Skeletal muscle cell (primary cell): ENCODE results near the gene PDE3A.

Experiments
- DNase-seq: peaks from one replicate; pipeline ENCODE4 v3.0.0-alpha.2; 2010; ENCODE audit warnings: low read depth
- H3K4me3 ChIP-seq: 2 replicates; pipeline ENCODE4 v1.5.1; 2011; ENCODE audit warnings: low read depth, mild to moderate bottlenecking, control low read depth, low read length, moderate library complexity

PDE3A gene

GRCh38 chr12:20477255-20477654, 108.9 kb downstream of the PDE3A start:
- DNase-seq = no peak
- no peak overlapping the region for H3K4me3 ChIP-seq

DNA sequence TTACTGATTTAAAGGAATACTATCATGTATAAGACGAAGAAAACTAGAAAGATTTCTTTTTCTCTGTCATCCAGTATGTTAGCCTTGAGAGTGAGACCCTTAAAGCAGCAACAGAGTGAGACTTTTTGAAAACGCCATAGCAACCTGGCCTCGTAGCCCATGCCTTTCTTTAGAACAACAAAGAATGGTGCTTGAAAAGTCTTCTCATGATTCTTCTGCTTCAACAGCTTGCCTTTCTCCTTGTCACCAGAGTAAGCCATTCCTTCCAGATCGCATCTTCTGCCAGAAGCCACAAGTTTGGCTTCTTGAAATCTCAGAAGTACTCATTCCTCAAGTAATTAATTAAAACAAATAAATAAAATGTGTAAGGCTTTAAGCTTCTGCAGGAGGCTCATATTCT, 109.3 kb downstream of the PDE3A start:
- no peak overlapping the region for H3K4me3 ChIP-seq
- DNase-seq = no peak

GRCh38 chr12:20482491-20483054, 114.2 kb downstream of the PDE3A start:
- no peak overlapping the region for H3K4me3 ChIP-seq
- DNase-seq = no peak

DNA sequence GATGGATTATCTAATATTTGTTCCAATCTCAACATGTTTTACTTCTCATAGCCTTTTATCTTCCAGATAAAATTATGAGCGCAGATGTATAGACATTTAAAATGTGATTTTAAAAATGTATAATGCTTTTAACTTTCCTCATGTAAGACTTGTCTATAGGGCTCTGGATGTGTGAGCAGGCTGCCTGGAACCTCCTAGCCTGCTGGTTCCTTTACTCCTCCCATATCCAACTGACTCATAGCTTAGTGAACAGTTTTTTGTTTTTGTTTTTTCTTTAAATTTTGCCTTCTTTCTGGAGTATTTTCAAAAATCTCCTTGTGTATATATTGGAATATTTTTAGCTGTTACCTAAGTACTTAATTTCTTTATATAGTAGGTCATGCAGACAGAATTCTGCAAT, 115.4 kb downstream of the PDE3A start:
- no peak for DNase-seq
- no peak overlapping the region for H3K4me3 ChIP-seq

DNA sequence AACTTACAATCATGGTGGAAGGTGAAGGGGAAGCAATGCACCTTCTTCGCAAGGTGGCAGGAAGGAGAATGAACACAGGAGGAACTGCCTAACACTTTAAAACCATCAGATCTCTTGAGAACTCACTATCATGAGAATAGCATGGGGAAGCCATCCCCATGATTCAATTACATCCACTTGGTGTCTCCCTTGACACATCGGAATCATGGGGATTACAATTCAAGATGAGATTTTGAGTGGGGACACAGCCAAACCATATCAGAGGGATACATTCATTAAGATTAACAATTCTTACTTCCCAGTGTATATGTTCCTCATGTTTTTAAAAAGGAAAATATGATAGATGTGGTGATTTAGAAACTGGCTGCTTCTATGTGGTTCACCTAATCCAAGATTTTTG, 117.9 kb downstream of the PDE3A start:
- no peak for DNase-seq
- no peak overlapping the region for H3K4me3 ChIP-seq

GRCh38 chr12:20487519-20487918, 119.2 kb downstream of the PDE3A start:
- H3K4me3 ChIP-seq = no peak overlapping the region
- no peak for DNase-seq

DNA sequence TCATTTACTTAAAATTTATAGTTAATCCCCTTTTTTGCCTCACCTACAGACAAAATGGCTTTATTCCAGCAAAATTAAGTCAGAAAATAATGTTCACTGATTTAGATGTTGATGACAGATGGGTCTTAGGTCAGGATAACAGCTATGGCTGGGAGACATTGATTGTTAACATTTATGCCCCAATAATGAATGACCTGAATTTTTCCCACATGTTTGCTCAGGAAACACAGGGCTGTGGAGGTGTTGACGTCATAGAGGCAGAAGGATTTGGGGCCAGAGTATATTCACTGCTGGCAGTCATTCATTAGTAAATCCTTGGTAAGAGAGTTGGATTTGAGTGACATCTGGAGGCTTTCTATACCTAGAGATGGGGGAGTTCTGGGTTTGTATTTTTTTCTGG, 121.3 kb downstream of the PDE3A start:
- no peak overlapping the region for H3K4me3 ChIP-seq
- DNase-seq = no peak

- no peak for DNase-seq
- no peak overlapping the region for H3K4me3 ChIP-seq
Observed at GRCh38 chr12:20490213-20490612, 121.9 kb downstream of the PDE3A start.

DNA sequence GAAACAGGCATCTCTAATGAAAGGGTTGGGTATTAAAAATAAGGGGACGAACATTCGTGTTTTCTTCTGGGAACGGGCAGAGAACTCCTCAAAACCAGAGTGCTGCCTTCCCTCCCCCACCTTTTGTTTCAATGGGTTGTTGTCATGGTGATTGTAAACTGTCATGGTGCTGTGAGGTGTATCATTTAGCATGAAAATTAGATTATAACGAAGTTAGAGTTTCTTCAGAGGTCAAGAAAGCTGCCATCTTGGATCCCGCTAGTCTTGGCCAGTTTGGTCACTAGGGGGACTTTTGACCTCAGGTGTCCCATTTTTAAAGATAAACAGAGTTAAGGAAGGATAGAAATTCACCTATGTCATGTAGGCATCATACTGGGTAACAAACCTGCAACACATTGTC, 123.0 kb downstream of the PDE3A start:
- H3K4me3 ChIP-seq = no peak overlapping the region
- DNase-seq = no peak

- H3K4me3 ChIP-seq = no peak overlapping the region
- DNase-seq = no peak
Observed at GRCh38 chr12:20492251-20492760, 124.0 kb downstream of the PDE3A start.

GRCh38 chr12:20493934-20494333, 125.6 kb downstream of the PDE3A start:
- H3K4me3 ChIP-seq = no peak overlapping the region
- DNase-seq = no peak

GRCh38 chr12:20494851-20495250, 126.5 kb downstream of the PDE3A start:
- no peak for DNase-seq
- no peak overlapping the region for H3K4me3 ChIP-seq

DNA sequence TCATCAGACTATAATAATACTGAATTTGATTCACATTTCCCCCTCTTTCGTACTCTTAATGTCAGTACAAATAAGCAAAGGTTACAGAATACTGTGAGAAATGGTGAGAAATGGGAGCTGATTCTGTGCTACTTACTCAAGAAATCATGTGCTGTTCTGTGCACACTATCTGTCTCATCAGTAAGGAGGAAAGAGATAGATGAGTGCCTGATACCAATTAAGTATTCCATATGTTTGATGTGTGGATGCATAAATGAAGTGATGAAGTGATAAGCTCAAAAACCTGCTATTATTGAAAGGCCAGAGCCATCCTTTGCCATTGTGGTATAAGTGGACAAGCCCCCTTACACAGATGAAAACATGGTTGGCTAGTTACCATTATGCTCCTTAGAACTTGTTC, 127.7 kb downstream of the PDE3A start:
- H3K4me3 ChIP-seq = no peak overlapping the region
- DNase-seq = no peak

DNA sequence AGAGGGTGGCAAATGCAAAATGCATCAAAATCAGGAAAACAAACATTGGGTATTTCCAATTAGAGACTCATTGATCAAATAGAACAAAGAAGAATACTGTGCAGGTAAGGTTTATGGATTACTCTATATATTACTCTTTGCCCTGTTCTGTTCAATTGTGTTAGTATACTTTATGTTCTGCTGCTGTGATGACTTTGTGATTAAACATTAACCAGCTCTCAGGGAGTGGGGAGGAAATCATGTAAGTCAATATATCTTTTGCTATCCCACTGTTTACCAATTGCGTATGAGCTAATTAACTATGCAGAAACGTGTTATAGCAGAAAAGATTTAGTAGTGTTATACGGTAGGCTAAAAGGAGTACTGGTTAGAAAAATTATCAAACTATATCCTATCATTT, 129.4 kb downstream of the PDE3A start:
- DNase-seq = no peak
- H3K4me3 ChIP-seq = no peak overlapping the region

GRCh38 chr12:20501958-20502357, 133.6 kb downstream of the PDE3A start:
- DNase-seq = no peak
- no peak overlapping the region for H3K4me3 ChIP-seq

DNA sequence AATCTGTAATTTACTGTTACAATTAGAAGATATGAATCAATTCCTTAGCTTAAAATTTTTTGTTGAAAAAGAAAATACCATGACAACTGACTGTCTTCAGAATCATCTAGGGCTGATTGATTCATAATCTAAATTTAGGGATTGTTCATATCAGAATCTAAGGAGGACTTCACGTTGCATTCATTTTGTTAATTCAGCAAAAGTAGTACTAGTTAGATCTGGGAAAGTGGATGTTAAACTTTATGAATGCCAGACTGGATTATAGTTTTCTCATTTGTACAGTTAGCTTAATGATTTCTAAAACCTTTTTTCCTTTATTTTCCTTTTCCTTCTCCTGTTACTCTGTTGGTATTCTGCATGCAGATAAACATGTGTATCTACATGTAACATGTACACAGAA, 135.5 kb downstream of the PDE3A start:
- H3K4me3 ChIP-seq = no peak overlapping the region
- no peak for DNase-seq

GRCh38 chr12:20505056-20505455, 136.7 kb downstream of the PDE3A start:
- DNase-seq = no peak
- no peak overlapping the region for H3K4me3 ChIP-seq

- DNase-seq = no peak
- no peak overlapping the region for H3K4me3 ChIP-seq
Observed at GRCh38 chr12:20507056-20507455, 138.7 kb downstream of the PDE3A start.

- no peak overlapping the region for H3K4me3 ChIP-seq
- no peak for DNase-seq
Observed at GRCh38 chr12:20507711-20508110, 139.4 kb downstream of the PDE3A start.

- no peak overlapping the region for H3K4me3 ChIP-seq
- no peak for DNase-seq
Observed at GRCh38 chr12:20508359-20508758, 140.0 kb downstream of the PDE3A start.

DNA sequence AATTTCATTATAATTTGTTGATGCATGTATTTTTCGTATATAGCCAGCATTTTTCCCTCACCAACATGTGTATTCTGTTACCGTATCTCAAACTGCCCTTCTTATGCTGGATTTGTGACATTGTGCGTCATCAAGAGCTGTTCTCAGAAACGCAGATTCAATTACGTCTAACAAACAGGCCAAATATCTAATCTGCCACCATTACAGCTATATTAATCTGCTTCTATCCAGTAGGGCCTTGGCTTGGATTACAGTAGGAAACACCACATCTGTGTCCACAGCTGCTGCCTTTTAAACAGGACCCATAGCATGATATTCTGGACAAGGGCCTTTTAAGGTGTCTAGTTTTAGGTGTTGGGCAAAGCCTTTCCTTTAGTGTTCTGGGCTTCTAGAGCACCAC, 140.6 kb downstream of the PDE3A start:
- DNase-seq = no peak

GRCh38 chr12:20510811-20511210, 142.5 kb downstream of the PDE3A start:
- no peak for DNase-seq

More for the DNA sequence above, 140.6 kb downstream of the PDE3A start:
- H3K4me3 ChIP-seq = no peak overlapping the region

More at GRCh38 chr12:20510811-20511210, 142.5 kb downstream of the PDE3A start:
- H3K4me3 ChIP-seq = no peak overlapping the region
